Thoracic aorta (tissue), 2 donors: ENCODE measurements around the gene HDAC4. TPM values are rescaled to one million over a fixed set of nuclear protein-coding genes. Genes with fewer than 3 reads are reported as not detected.

Experiments
- ATAC-seq: fragments of 150-250 bp; one replicate; pipeline ENCODE4 v1.8.0; 2017; ENCODE audit warnings: low read depth; ENCODE audit not compliant: insufficient number of reproducible peaks, low FRiP score
- DNase-seq: peaks from one replicate; pipeline ENCODE4 v3.0.0-alpha.2; 2020; ENCODE audit warnings: low spot score
- H3K27ac ChIP-seq, 2 donors: fragments of 200-600 bp; sonication (generic); 1 replicate in 1 of 2; 2 replicates in 1 of 2; pipeline ENCODE4 v1.5.1; 2016; ENCODE audit warnings: mild to moderate bottlenecking in 2 of 2, moderate library complexity in 2 of 2
- H3K27me3 ChIP-seq: fragments of 200-600 bp; sonication (generic); replicated peaks from 2 replicates; pipeline ENCODE4 v1.6.0; 2016; ENCODE audit warnings: mild to moderate bottlenecking; ENCODE audit not compliant: insufficient read depth
- H3K36me3 ChIP-seq: fragments of 200-600 bp; sonication (generic); one replicate; pipeline ENCODE4 v1.5.1; 2016
- H3K4me1 ChIP-seq, 2 donors: fragments of 200-600 bp; sonication (generic); 1 replicate in 1 of 2; 2 replicates in 1 of 2; pipeline versions ENCODE4 v1.5.1 to v1.6.0; 2016; ENCODE audit warnings: low read depth in 2 of 2, mild to moderate bottlenecking in 1 of 2; ENCODE audit not compliant: control insufficient read depth in 1 of 2
- H3K4me3 ChIP-seq: fragments of 200-600 bp; sonication (generic); 2 replicates; pipeline ENCODE4 v1.5.1; 2016; ENCODE audit warnings: mild to moderate bottlenecking
- H3K9me3 ChIP-seq: fragments of 200-600 bp; sonication (generic); 2 replicates; pipeline ENCODE4 v1.5.1; 2016
- CTCF ChIP-seq: fragments of 200-600 bp; sonication (generic); IDR thresholded peaks from one replicate; pipeline ENCODE4 v1.5.1; 2019; ENCODE audit warnings: antibody characterized with exemption
- total RNA-seq, 2 donors: library from RNA; depleted of rRNA; stranded (reverse); fragments of >200 nt; gene quantifications; one replicate each; pipeline versions ENCODE4 v1.1.0 to v1.2.3, GENCODE V29; 2016

Gene HDAC4
- total RNA-seq, 2 donors from 2014 or later, result 79.2 to 163 TPM

GRCh38 chr2:239423551-239423950, 22.7 kb upstream of the HDAC4 start:
- ATAC-seq, result no peak
- TF ChIP-seq CTCF, result no peak
- H3K4me1 ChIP-seq, result no peaks in the 10 kb centered on the region

GRCh38 chr2:239421851-239422250, 21.0 kb upstream of the HDAC4 start:
- no peaks in the 10 kb centered on the region for H3K27me3 ChIP-seq
- H3K4me1 ChIP-seq, result no peaks in the 10 kb centered on the region
- no peak overlapping the region for H3K27ac ChIP-seq
- H3K9me3 ChIP-seq, result no peaks in the 10 kb centered on the region
- no peak for TF ChIP-seq CTCF
- H3K36me3 ChIP-seq, result no peaks in the 10 kb centered on the region
- DNase-seq (no peak), ATAC-seq (no peak)
- H3K4me3 ChIP-seq, result no peak overlapping the region

More at GRCh38 chr2:239423551-239423950, 22.7 kb upstream of the HDAC4 start:
- H3K9me3 ChIP-seq, result no peaks in the 10 kb centered on the region
- DNase-seq, result no peak
- no peaks in the 10 kb centered on the region for H3K27me3 ChIP-seq
- H3K36me3 ChIP-seq, result no peaks in the 10 kb centered on the region
- no peak overlapping the region for H3K27ac ChIP-seq
- no peak overlapping the region for H3K4me3 ChIP-seq

GRCh38 chr2:239420082-239420481, 19.3 kb upstream of the HDAC4 start:
- Histone ChIP-seq H3K27ac (no peak overlapping the region), H3K9me3 (no peaks in the 10 kb centered on the region), H3K4me1 (no peaks in the 10 kb centered on the region), H3K36me3 (no peaks in the 10 kb centered on the region), H3K4me3 (no peak overlapping the region), H3K27me3 (no peaks in the 10 kb centered on the region)
- DNase-seq (no peak), ATAC-seq (no peak)
- no peak for TF ChIP-seq CTCF

DNA sequence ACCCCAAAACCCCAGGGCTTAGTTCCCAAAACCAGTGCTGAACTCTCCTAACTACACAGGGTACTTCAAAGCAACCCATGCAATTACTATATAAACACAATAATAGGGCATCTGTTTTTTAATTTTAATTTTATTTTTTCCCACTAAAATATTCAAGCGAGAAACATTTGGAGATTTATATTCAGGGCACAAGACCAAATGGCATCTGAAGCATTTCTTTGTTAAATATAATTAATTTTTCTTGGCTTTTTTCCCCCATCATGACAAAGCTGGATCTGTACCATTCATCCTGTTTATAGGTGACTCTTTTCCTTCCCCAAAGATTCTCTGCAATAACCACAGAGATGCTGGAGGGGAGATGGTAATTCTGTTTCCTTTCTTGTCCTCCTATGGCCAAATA, 18.1 kb upstream of the HDAC4 start:
- Histone ChIP-seq H3K9me3 (no peaks in the 10 kb centered on the region), H3K36me3 (no peaks in the 10 kb centered on the region), H3K27ac (no peak overlapping the region), H3K4me1 (no peaks in the 10 kb centered on the region), H3K4me3 (no peak overlapping the region), H3K27me3 (no peaks in the 10 kb centered on the region)
- no peak for TF ChIP-seq CTCF
- DNase-seq (no peak), ATAC-seq (no peak)

DNA sequence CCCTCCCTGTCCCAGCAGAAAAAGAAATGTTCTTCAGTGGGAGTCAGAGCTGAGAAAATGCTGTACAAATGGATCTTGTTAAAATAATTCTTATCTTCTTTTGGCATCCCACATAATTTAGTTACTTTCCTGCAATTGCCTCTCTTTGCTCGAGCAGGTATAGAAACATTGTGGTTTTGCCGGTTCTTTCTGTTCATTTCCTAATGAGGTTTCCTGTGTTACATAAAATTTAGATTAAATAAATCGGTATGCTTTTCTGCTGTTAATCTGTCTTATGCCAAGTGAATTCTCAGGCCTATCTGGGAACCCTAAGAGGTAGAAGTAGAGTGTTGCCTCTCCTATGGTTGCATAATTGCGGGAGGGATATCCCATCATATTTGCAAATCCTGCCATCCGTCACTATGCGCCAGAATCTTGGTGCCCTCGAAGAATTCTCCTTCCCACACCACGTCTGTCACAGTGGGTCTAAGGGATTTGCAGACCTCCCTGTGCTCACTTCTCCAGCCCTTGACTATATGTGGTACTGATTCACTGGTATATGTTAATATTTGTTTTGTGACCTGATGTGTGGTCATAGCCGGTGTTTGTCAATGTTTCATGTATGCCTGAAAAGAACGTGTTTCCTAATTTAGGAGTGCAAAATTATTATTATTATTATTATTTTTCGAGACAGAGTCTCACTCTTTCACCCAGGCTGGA, 12.2 kb upstream of the HDAC4 start:
- DNase-seq (no peak), ATAC-seq (no peak)
- TF ChIP-seq CTCF, result no peak
- no peak overlapping the region for H3K4me3 ChIP-seq
- H3K27ac ChIP-seq, result no peak overlapping the region
- no peaks in the 10 kb centered on the region for H3K4me1 ChIP-seq
- no peaks in the 10 kb centered on the region for H3K36me3 ChIP-seq
- H3K9me3 ChIP-seq, result peaks cover 5% of the 10 kb centered on the region
- no peaks in the 10 kb centered on the region for H3K27me3 ChIP-seq
